ENCODE measurements around the gene HSF2.

GRCh38 chr6:122372647-122373046, 26.8 kb upstream of the HSF2 start:
- TF ChIP-seq CTCF (IDR thresholded peaks at IDR 0.05; ENCODE audit: poor library complexity, severe bottlenecking), result peak; percentile 76
- peak; percentile 81 for TF ChIP-seq RAD21 (conservative IDR thresholded peaks at IDR 0.05)
- no peak for TF ChIP-seq EP300 (conservative IDR thresholded peaks at IDR 0.05; ENCODE audit: poor library complexity, severe bottlenecking)
- TF ChIP-seq REST (IDR thresholded peaks at IDR 0.05; ENCODE audit: borderline replicate concordance), result no peak
- no peak for TF ChIP-seq EZH2 (IDR thresholded peaks at IDR 0.05; ENCODE audit: borderline replicate concordance, insufficient read depth, low read length, poor library complexity, severe bottlenecking)
- no peak for TF ChIP-seq TAF1 (IDR thresholded peaks at IDR 0.05; ENCODE audit: low read depth)

All from neural cell (in vitro differentiated cells).